HEK293 (cell line): ENCODE results near the gene RMDN3.

Experiments used
- AEBP2 ChIP-seq: fragments of 450-650 bp; formaldehyde crosslinking; IDR thresholded peaks from 2 replicates; pipeline ENCODE4 v1.5.1; 2016; ENCODE audit warnings: missing biosample characterization, missing genetic modification characterization, borderline replicate concordance
- GLI2 ChIP-seq: fragments of 450-650 bp; formaldehyde crosslinking; IDR thresholded peaks from 2 replicates; pipeline ENCODE4; 2017; ENCODE audit warnings: missing biosample characterization, missing genetic modification characterization, low read depth, borderline replicate concordance
- GLIS1 ChIP-seq: fragments of 450-650 bp; formaldehyde crosslinking; IDR thresholded peaks from 2 replicates; pipeline ENCODE4 v1.5.1; 2016; ENCODE audit warnings: missing biosample characterization, missing genetic modification characterization
- HIC1 ChIP-seq: fragments of 450-650 bp; formaldehyde crosslinking; IDR thresholded peaks from 2 replicates; pipeline ENCODE4 v1.5.1; 2016; ENCODE audit warnings: missing biosample characterization, missing genetic modification characterization
- KLF1 ChIP-seq: fragments of 450-650 bp; formaldehyde crosslinking; IDR thresholded peaks from 2 replicates; pipeline ENCODE4 v1.5.1; 2016; ENCODE audit warnings: missing biosample characterization, missing genetic modification characterization
- KLF10 ChIP-seq: fragments of 450-650 bp; IDR thresholded peaks from 2 replicates; pipeline ENCODE4 v1.5.1; 2018; ENCODE audit warnings: missing biosample characterization, mild to moderate bottlenecking, missing genetic modification characterization
- KLF8 ChIP-seq: fragments of 450-650 bp; formaldehyde crosslinking; IDR thresholded peaks from 2 replicates; pipeline ENCODE4 v1.5.1; 2016; ENCODE audit warnings: missing biosample characterization, missing genetic modification characterization
- KLF9 ChIP-seq: fragments of 450-650 bp; formaldehyde crosslinking; IDR thresholded peaks from 2 replicates; pipeline ENCODE4 v1.5.1; 2016; ENCODE audit warnings: missing biosample characterization, missing genetic modification characterization, low read depth
- OSR2 ChIP-seq: fragments of 450-650 bp; formaldehyde crosslinking; IDR thresholded peaks from 2 replicates; pipeline ENCODE4 v1.5.1; 2016; ENCODE audit warnings: missing biosample characterization, missing genetic modification characterization
- REPIN1 ChIP-seq: fragments of 450-650 bp; formaldehyde crosslinking; IDR thresholded peaks from 2 replicates; pipeline ENCODE4 v1.5.1; 2017; ENCODE audit warnings: missing biosample characterization, missing genetic modification characterization, low read depth
- SALL2 ChIP-seq: fragments of 450-650 bp; formaldehyde crosslinking; IDR thresholded peaks from 2 replicates; pipeline ENCODE4 v1.5.0; 2017; ENCODE audit warnings: missing biosample characterization, mild to moderate bottlenecking, missing genetic modification characterization, borderline replicate concordance
- SP7 ChIP-seq: fragments of 450-650 bp; formaldehyde crosslinking; IDR thresholded peaks from 2 replicates; pipeline ENCODE4 v1.5.1; 2016; ENCODE audit warnings: missing biosample characterization, missing genetic modification characterization
- YY2 ChIP-seq: fragments of 450-650 bp; formaldehyde crosslinking; IDR thresholded peaks from 2 replicates; pipeline ENCODE4 v1.5.1; 2016; ENCODE audit warnings: missing biosample characterization, missing genetic modification characterization
- ZBTB1 ChIP-seq: fragments of 450-650 bp; formaldehyde crosslinking; IDR thresholded peaks from 2 replicates; pipeline ENCODE4 v1.5.1; 2016; ENCODE audit warnings: missing biosample characterization, missing genetic modification characterization
- ZBTB17 ChIP-seq: fragments of 450-650 bp; formaldehyde crosslinking; IDR thresholded peaks from 2 replicates; pipeline ENCODE4 v1.5.1; 2016; ENCODE audit warnings: missing biosample characterization, missing genetic modification characterization
- ZBTB20 ChIP-seq: fragments of 450-650 bp; formaldehyde crosslinking; IDR thresholded peaks from 2 replicates; pipeline ENCODE4 v1.5.1; 2016; ENCODE audit warnings: missing biosample characterization, missing genetic modification characterization
- ZBTB21 ChIP-seq: fragments of 450-650 bp; formaldehyde crosslinking; IDR thresholded peaks from 2 replicates; pipeline ENCODE4 v1.5.1; 2017; ENCODE audit warnings: missing biosample characterization, missing genetic modification characterization
- ZBTB48 ChIP-seq: fragments of 450-650 bp; formaldehyde crosslinking; IDR thresholded peaks from 2 replicates; pipeline ENCODE4 v1.5.1; 2016; ENCODE audit warnings: missing biosample characterization, missing genetic modification characterization
- ZEB2 ChIP-seq: fragments of 450-650 bp; formaldehyde crosslinking; IDR thresholded peaks from 2 replicates; pipeline ENCODE4 v1.5.1; 2016; ENCODE audit warnings: missing biosample characterization, missing genetic modification characterization
- ZNF114 ChIP-seq: fragments of 450-650 bp; formaldehyde crosslinking; IDR thresholded peaks from 2 replicates; pipeline ENCODE4 v1.5.0; 2017; ENCODE audit warnings: missing biosample characterization, missing genetic modification characterization
- ZNF132 ChIP-seq: fragments of 450-650 bp; formaldehyde crosslinking; IDR thresholded peaks from 2 replicates; pipeline ENCODE4 v1.5.1; 2017; ENCODE audit warnings: missing biosample characterization, missing genetic modification characterization, borderline replicate concordance
- ZNF140 ChIP-seq: fragments of 450-650 bp; formaldehyde crosslinking; IDR thresholded peaks from 2 replicates; pipeline ENCODE4 v1.5.1; 2016; ENCODE audit warnings: missing biosample characterization, missing genetic modification characterization
- ZNF2 ChIP-seq: fragments of 450-650 bp; formaldehyde crosslinking; IDR thresholded peaks from 2 replicates; pipeline ENCODE4 v1.5.1; 2016; ENCODE audit warnings: missing biosample characterization, missing genetic modification characterization
- ZNF292 ChIP-seq: fragments of 450-650 bp; formaldehyde crosslinking; IDR thresholded peaks from 2 replicates; pipeline ENCODE4 v1.5.1; 2016; ENCODE audit warnings: low read depth, missing biosample characterization, missing genetic modification characterization, borderline replicate concordance
- ZNF302 ChIP-seq: fragments of 450-650 bp; formaldehyde crosslinking; IDR thresholded peaks from 2 replicates; pipeline ENCODE4 v1.5.1; 2016; ENCODE audit warnings: missing biosample characterization, missing genetic modification characterization, low read depth
- ZNF311 ChIP-seq: fragments of 450-650 bp; formaldehyde crosslinking; IDR thresholded peaks from 2 replicates; pipeline ENCODE4 v1.5.1; 2017; ENCODE audit warnings: missing biosample characterization, missing genetic modification characterization, borderline replicate concordance
- ZNF341 ChIP-seq: fragments of 450-650 bp; formaldehyde crosslinking; IDR thresholded peaks from 2 replicates; pipeline ENCODE4; 2016; ENCODE audit warnings: low read depth, missing biosample characterization, missing genetic modification characterization
- ZNF366 ChIP-seq: fragments of 450-650 bp; formaldehyde crosslinking; conservative IDR thresholded peaks from 2 replicates; pipeline ENCODE4 v1.5.1; 2016; ENCODE audit warnings: missing biosample characterization, missing genetic modification characterization
- ZNF37A ChIP-seq: fragments of 450-650 bp; IDR thresholded peaks from 2 replicates; pipeline ENCODE4 v1.5.1; 2018; ENCODE audit warnings: missing biosample characterization, missing genetic modification characterization
- ZNF394 ChIP-seq: fragments of 450-650 bp; formaldehyde crosslinking; IDR thresholded peaks from 2 replicates; pipeline ENCODE4 v1.5.1; 2016; ENCODE audit warnings: missing biosample characterization, missing genetic modification characterization, mild to moderate bottlenecking, moderate library complexity, borderline replicate concordance
- ZNF423 ChIP-seq: fragments of 450-650 bp; formaldehyde crosslinking; IDR thresholded peaks from 2 replicates; pipeline ENCODE4 v1.5.1; 2016; ENCODE audit warnings: missing biosample characterization, missing genetic modification characterization
- ZNF571 ChIP-seq: fragments of 450-650 bp; formaldehyde crosslinking; IDR thresholded peaks from 2 replicates; pipeline ENCODE4 v1.5.0; 2017; ENCODE audit warnings: missing biosample characterization, missing genetic modification characterization
- ZNF660 ChIP-seq: fragments of 450-650 bp; IDR thresholded peaks from 2 replicates; pipeline ENCODE4 v1.5.1; 2018; ENCODE audit warnings: missing biosample characterization, mild to moderate bottlenecking, missing genetic modification characterization
- ZNF707 ChIP-seq: fragments of 450-650 bp; formaldehyde crosslinking; IDR thresholded peaks from 2 replicates; pipeline ENCODE4 v1.5.1; 2016; ENCODE audit warnings: missing biosample characterization, missing genetic modification characterization
- ZNF777 ChIP-seq: fragments of 450-650 bp; formaldehyde crosslinking; IDR thresholded peaks from 2 replicates; pipeline ENCODE4 v1.5.1; 2017; ENCODE audit warnings: missing biosample characterization, missing genetic modification characterization, borderline replicate concordance
- ZNF837 ChIP-seq: fragments of 450-650 bp; formaldehyde crosslinking; IDR thresholded peaks from 2 replicates; pipeline ENCODE4 v1.5.1; 2016; ENCODE audit warnings: missing biosample characterization, missing genetic modification characterization

Gene RMDN3

GRCh38 chr15:40769274-40770146, 14.5 kb upstream of the RMDN3 start, which contains the start of gene C15orf62 (continued):
- TF ChIP-seq ZNF302 (tag by site-specific recombination) (no peak), HIC1 (tag by site-specific recombination) (no peak), ZNF292 (no peak), ZNF341 (tag by site-specific recombination) (peak; percentile 24; the same call in 1 of the 2 replicates), KLF8 (tag by site-specific recombination) (peak; percentile 62; the same call in 1 of the 2 replicates), ZBTB20 (tag by site-specific recombination) (peak; percentile 87), ZNF114 (tag by site-specific recombination) (no peak), YY2 (tag by site-specific recombination) (no peak), ZNF777 (tag by site-specific recombination) (no peak), ZNF140 (no peak), KLF9 (tag by site-specific recombination) (no peak), ZNF311 (no peak), KLF10 (tag by site-specific recombination) (peak; percentile 40; the same call in 1 of the 2 replicates), ZNF660 (tag by site-specific recombination) (0 out of 2 replicates have a peak, but pooled peaks have one; percentile 53), ZNF37A (tag by site-specific recombination) (no peak), KLF1 (tag by site-specific recombination) (peak; percentile 99), ZEB2 (tag by site-specific recombination) (peak; percentile 39; the same call in 1 of the 2 replicates), GLI2 (no peak), AEBP2 (no peak), ZNF837 (tag by site-specific recombination) (no peak), ZNF366 (tag by site-specific recombination) (0 out of 2 replicates have a peak, but pooled peaks have one; percentile 19), ZNF423 (peak; percentile 61), SP7 (peak; percentile 97), ZBTB21 (tag by site-specific recombination) (peak; percentile 31; the same call in 1 of the 2 replicates), ZNF132 (no peak), ZNF2 (tag by site-specific recombination) (no peak), SALL2 (no peak), ZNF571 (no peak), GLIS1 (tag by site-specific recombination) (peak; percentile 98), ZNF394 (tag by site-specific recombination) (no peak), ZBTB1 (tag by site-specific recombination) (no peak), ZBTB48 (tag by site-specific recombination) (no peak), ZNF707 (tag by site-specific recombination) (no peak), OSR2 (tag by site-specific recombination) (peak; percentile 18; the same call in 1 of the 2 replicates), ZBTB17 (peak; percentile 57), REPIN1 (tag by site-specific recombination) (no peak)
